ENCODE data around the gene STARD7.
"Not testable (repeated sequence)": the region's sequence is repeated elsewhere in the genome, so short reads cannot be mapped to it uniquely, and the experiment has no call there.

The STARD7 gene

GRCh38 chr2:96236882-96237281 is 28.3 kb upstream of the STARD7 start:
- no peak for DNase-seq (ENCODE audit: low read depth in 1 of 2, low spot score in 1 of 2)

GRCh38 chr2:96233880-96234316 is 25.3 kb upstream of the STARD7 start:
- DNase-seq (ENCODE audit: low read depth in 1 of 2, low spot score in 1 of 2) = no peak

DNA sequence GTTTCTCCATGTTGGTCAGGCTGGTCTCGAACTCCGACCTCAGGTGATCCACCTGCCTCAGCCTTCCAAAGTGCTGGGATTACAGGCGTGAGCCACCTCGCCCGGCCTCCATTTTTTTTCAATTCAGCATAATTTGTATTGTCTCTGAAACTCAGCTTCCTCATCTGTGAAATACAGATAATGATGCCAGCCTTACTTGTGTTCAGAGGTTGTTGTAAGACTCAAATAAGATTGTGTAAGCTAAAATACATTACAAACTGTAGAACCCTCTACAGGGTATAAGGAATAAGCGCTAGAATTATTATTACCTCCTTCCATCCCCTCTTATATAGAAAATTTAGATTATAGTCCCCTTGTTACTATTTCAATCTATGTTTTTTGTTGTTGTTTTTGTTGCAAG is 24.8 kb upstream of the STARD7 start:
- DNase-seq (ENCODE audit: low read depth in 1 of 2, low spot score in 1 of 2) = no peak

GRCh38 chr2:96231316-96231715 is 22.7 kb upstream of the STARD7 start:
- DNase-seq (ENCODE audit: low read depth in 1 of 2, low spot score in 1 of 2) = no peak

GRCh38 chr2:96225016-96225533 is 16.4 kb upstream of the STARD7 start:
- no peak for DNase-seq (ENCODE audit: low read depth in 1 of 2, low spot score in 1 of 2)

DNA sequence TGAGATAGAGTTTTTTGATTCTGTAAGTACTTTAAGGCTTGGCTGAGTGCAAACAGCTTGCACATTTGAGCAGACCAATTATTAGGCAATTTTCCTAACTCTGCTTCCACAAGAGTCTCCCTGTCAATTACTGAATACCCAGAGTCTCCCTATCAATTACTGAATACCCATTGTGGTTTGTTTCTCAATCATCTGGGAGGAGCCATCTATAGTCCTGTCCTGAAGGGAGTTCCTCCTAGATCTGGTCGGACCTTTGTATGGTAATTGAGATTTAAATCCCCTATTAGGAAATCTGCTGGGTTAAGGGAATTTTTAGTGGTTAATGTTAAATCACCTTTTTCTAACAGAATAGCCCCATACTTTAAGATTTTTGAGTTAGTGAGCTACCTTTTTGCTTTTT is 12.5 kb upstream of the STARD7 start:
- not testable (repeated sequence) for DNase-seq (ENCODE audit: low read depth in 1 of 2, low spot score in 1 of 2)

DNA sequence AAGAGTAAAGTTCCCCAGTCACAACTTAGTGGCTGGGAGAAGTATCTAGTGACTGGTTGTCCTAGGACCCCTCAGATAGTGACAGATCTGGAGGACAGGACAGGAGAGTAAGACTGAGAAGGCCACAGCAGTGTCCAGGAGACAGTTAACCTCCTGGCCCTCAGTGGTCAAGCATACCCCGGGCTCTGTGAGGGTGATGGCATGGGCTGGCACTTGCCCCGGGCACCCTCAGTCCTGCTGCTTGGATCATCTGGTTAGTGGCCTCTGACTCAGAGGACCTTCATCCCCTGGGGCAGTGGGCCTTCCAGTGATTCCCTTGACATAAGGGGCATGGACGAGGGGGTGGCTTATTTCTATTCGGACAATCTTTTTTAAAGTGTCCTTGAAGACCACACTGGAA is 11.3 kb upstream of the STARD7 start:
- not testable (repeated sequence) for DNase-seq (ENCODE audit: low read depth in 1 of 2, low spot score in 1 of 2)

GRCh38 chr2:96218508-96219131 is 10.0 kb upstream of the STARD7 start:
- DNase-seq (ENCODE audit: low read depth in 1 of 2, low spot score in 1 of 2) = no peak

- DNase-seq (ENCODE audit: low read depth in 1 of 2, low spot score in 1 of 2) = no peak
These were observed 5.9 kb upstream of the STARD7 start for GRCh38 chr2:96214554-96214953.

DNA sequence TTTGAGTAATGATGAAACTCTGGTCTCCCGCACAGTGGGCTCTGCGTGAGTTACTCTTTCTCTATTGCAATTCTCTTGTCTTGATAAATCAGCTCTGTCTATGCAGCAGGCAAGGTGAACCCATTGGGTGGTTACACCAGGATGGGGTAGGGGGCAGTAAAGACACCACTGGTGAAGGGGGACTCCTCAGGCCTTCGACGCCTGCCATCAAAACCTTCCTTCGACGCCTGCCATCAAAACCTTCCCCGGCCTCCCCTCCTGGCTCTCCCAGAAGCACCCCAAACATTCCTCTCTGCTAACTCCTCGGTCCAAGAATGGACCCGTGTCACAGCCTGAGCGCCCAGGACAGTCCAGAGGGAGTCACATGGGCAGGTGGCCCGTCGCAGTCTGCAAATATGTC is 4.8 kb upstream of the STARD7 start:
- no peak for DNase-seq (ENCODE audit: low read depth in 1 of 2, low spot score in 1 of 2)

DNA sequence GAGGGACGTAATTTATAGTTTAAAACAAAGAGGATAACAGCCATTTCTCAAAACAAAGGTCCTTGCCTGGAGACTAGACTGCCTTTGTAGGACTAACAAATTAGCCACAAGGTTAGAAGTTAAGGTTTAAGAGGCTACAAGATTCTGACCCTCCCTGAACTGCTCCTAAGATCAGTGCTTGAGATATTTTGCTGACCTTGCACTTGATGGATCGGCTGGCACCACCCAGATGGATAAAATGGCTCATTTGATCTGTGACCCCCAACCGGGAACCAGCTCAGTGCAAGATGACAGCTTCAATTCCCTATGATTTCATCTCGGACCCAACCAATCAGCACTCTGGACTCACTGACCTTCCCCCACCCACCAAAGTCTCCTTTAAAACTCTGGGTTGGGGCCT is 3.7 kb upstream of the STARD7 start:
- DNase-seq (ENCODE audit: low read depth in 1 of 2, low spot score in 1 of 2) = no peak

GRCh38 chr2:96209729-96210085 is 1.1 kb upstream of the STARD7 start:
- no peak for DNase-seq (ENCODE audit: low read depth in 1 of 2, low spot score in 1 of 2)

DNA sequence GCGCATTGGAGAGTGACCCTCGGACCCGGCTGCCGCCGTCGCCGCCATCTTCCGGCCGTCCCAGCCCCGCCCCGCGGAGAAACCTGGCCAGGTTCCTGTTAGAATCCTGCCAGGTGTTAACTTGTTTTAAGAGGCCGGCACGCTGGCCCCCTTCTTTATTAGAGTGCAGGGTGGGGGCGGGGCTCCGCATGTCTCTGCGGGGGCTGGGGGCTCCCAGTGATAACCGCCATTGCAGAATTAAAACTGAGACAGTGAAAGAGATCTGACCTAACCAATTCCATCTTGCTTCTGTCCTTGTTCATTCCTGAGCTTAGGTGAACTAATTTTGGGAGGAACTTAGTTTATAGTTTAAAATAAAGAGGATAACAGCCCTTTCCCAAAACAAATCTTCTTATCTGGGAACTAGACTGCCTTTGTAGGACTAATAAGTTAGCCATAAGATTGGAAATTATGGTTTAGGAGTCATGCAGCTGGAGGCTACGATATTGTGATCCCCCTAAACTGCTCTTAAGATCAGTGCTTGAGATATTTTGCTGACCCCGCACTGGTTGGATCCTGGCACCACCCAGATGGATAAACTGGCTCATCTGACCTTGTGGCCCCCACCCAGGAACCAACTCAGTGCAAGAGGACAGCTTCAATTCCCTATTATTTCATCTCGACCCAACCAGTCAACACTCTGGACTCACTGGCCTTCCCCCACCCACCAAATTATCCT is 543 bp upstream of the STARD7 start:
- no peak for DNase-seq (ENCODE audit: low read depth in 1 of 2, low spot score in 1 of 2)

DNA sequence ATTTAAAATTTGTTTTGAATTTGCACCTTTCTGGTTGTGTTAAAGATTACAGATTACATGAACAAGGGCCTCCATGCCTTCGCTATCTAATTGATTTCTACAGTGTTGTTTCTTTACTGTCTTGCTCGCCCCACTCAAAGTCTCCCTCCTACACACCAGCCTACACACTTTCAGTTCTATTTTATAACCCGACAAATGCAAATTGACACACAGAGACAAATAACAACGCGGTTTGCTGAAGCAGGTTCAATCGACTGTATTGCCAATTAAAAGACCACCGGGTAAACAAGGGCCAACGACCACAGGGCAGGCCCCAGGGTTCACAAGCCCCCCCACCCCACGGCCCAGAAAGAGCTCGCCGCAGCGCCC is 869 bp downstream of the STARD7 start:
- DNase-seq (ENCODE audit: low read depth in 1 of 2, low spot score in 1 of 2) = no peak

GRCh38 chr2:96207073-96207773 is 1.4 kb downstream of the STARD7 start:
- no peak for DNase-seq (ENCODE audit: low read depth in 1 of 2, low spot score in 1 of 2)

GRCh38 chr2:96205888-96206287 is 2.7 kb downstream of the STARD7 start:
- no peak for DNase-seq (ENCODE audit: low read depth in 1 of 2, low spot score in 1 of 2)

GRCh38 chr2:96204836-96205624 is 3.6 kb downstream of the STARD7 start:
- DNase-seq (ENCODE audit: low read depth in 1 of 2, low spot score in 1 of 2) = no peak

- DNase-seq (ENCODE audit: low read depth in 1 of 2, low spot score in 1 of 2) = no peak
These were observed 5.2 kb downstream of the STARD7 start for GRCh38 chr2:96203130-96204028.

DNA sequence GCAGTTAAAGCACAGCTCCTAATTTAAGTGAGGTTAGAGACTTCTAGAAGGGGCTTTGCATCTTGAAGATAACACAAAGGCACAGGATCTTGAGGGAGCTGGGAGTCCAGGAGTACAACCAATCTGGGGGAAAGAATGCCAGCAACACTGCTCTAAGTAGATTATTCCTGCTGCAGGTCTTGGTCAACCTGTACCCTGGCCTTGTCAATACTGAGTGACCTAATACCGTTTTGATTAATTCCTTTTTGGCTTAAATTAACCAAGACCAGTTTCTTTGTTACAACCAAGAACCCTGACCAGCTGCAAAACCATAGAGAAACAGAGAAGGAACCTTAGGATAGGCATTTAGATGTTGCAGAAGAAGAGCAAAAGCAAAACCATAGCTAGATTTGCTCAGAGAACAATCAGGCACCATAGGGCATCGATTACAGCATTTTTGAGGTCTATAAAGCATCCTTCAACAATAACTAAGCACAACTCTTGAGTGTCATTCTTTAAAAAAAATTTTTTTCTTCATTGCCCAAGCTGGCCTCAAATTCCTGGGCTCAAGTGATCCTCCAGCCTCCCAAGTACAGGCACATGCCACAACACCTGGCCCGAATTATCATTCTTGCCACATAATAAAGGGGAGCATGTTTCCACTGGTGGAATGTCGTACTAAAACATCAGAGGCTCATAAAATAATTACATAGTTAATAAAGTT is 6.3 kb downstream of the STARD7 start:
- DNase-seq (ENCODE audit: low read depth in 1 of 2, low spot score in 1 of 2) = no peak

DNA sequence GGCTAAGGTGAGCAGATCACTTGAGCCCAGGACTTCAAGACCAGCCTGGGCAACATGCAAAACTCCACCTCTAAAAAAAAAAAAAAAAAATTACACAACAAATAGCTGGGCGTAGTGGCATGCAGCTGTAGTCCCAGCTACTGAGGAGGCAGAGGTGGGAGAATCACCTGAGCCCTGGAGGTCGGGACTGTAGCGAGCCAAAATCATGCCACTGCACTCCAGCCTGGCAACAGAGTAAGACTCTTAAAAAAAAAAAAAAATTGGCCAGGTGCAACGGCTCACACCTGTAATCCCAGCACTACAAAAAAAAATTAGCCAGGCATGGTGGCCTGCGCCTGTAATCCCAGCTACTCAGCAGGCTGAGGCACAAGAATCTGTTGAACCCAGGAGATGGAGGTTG is 7.3 kb downstream of the STARD7 start:
- DNase-seq (ENCODE audit: low read depth in 1 of 2, low spot score in 1 of 2) = no peak

All from activated T-helper 1 cell treated with anti-CD3 and anti-CD28 coated beads, Interleukin-2, amount 50 U/mL, for 16 hours (primary cell).